GM12873 (cell line): ENCODE results near the gene VPS37B.

ENCODE experiments used
- TF ChIP-seq, protein P1 (sequence below): IDR thresholded peaks from 2 replicates; pipeline ENCODE4 v1.5.1; 2012; ENCODE audit warnings: low read depth, mild to moderate bottlenecking, moderate library complexity, low read length, control low read depth; ENCODE audit not compliant: insufficient read depth; ENCODE audit errors: missing control alignments

Gene VPS37B

DNA sequence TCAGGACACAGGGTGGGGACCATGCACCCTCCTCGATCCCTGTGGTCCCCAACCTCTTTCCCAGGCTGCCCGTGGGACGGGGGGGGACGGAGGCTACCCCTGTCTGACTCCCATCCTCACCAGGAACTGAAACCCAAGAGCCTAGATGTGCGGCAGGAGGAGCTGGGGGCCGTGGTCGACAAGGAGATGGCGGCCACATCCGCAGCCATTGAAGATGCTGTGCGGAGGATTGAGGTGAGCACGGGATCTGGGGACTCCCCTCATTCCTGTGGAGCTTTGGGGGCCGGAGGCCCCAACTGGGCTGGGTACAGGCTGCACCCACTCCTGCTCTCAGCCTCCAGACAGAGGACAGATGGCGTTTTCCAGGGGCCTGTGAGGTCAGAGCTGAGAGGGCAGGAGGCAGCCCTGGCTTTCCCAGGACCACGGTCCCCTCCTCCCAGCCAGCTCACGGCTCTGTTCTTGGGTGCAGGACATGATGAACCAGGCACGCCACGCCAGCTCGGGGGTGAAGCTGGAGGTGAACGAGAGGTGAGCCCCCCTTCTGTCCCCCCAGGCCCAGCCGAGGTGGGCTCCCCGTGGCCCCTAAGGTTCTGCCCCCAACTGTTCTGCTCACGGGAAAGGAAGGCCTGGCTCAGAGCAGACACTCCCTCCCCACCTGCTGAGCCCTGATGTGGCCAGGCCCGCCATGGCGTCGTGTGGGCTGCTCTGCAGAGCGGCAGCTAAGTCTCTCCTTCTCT, 36.5 kb downstream of the VPS37B start:
- TF ChIP-seq, protein P1, sequence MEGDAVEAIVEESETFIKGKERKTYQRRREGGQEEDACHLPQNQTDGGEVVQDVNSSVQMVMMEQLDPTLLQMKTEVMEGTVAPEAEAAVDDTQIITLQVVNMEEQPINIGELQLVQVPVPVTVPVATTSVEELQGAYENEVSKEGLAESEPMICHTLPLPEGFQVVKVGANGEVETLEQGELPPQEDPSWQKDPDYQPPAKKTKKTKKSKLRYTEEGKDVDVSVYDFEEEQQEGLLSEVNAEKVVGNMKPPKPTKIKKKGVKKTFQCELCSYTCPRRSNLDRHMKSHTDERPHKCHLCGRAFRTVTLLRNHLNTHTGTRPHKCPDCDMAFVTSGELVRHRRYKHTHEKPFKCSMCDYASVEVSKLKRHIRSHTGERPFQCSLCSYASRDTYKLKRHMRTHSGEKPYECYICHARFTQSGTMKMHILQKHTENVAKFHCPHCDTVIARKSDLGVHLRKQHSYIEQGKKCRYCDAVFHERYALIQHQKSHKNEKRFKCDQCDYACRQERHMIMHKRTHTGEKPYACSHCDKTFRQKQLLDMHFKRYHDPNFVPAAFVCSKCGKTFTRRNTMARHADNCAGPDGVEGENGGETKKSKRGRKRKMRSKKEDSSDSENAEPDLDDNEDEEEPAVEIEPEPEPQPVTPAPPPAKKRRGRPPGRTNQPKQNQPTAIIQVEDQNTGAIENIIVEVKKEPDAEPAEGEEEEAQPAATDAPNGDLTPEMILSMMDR, result no peak

DNA sequence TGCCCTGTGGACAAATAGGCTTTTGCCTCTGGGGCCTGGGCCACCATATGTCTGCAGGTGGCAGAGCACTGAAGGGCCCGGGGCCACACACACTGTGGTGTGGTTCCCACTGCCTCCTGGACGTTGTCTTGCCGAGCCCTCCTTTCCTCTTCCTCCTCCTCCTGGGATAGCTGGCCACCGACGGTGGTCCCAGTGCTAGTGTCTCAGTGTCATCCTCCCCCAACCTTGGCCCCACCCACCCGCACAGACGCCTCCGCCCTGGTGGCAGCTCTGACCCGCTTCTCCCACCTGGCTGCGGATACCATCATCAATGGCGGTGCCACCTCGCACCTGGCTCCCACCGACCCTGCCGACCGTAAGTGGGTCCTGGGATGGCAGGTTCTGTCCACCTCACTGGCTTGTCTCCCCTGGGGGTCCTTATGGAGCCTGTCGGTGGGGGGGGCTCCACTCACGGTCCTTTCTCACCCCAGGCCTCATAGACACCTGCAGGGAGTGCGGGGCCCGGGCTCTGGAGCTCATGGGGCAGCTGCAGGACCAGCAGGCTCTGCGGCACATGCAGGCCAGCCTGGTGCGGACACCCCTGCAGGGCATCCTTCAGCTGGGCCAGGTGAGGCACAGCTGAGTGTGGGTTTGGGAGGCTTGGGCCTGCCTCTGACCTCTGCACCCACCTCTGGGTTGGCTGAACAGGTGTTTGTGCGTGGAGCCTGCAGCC, 37.2 kb downstream of the VPS37B start:
- TF ChIP-seq, protein P1, result no peak

DNA sequence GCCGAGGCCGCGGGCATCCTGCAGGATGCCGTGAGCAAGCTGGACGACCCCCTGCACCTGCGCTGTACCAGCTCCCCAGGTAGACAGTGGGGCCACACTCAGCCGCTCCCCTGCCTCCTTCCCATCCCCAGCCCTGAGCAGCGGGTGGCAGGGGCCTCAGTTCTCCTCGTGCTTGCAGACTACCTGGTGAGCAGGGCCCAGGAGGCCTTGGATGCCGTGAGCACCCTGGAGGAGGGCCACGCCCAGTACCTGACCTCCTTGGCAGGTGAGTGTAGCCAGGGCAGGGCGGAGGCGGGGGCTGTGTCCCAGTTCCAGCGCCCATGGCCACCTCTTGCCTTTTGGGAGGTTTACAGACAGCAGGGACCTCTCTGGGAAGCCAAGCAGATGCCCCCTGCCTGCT, 37.8 kb downstream of the VPS37B start:
- TF ChIP-seq, protein P1, result no peak

DNA sequence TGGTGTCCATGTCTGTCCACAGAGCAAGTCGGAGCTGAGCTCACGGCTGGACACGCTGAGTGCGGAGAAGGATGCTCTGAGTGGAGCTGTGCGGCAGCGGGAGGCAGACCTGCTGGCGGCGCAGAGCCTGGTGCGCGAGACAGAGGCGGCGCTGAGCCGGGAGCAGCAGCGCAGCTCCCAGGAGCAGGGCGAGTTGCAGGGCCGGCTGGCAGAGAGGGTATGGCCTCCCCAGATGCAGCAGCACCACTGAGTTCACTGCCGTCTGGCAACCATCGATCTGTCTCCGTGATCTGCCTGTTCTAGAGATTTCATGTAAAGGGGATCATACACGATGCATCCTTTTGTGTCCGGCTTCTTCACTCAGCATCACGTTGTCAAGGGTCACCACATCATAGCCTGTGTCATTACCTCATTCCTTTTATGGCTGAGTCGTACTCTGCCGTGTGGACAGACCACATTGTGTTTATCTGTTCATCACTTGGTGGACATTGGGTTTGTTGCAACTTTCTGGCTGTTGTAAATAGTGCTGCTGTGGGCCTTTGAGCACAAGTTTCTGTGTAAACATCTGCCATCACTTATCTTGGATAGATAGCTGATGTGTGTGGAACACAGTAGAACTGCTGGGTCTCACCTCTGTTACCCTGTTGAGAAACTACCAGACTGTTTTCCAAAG, 38.8 kb downstream of the VPS37B start:
- TF ChIP-seq, protein P1, result no peak

DNA sequence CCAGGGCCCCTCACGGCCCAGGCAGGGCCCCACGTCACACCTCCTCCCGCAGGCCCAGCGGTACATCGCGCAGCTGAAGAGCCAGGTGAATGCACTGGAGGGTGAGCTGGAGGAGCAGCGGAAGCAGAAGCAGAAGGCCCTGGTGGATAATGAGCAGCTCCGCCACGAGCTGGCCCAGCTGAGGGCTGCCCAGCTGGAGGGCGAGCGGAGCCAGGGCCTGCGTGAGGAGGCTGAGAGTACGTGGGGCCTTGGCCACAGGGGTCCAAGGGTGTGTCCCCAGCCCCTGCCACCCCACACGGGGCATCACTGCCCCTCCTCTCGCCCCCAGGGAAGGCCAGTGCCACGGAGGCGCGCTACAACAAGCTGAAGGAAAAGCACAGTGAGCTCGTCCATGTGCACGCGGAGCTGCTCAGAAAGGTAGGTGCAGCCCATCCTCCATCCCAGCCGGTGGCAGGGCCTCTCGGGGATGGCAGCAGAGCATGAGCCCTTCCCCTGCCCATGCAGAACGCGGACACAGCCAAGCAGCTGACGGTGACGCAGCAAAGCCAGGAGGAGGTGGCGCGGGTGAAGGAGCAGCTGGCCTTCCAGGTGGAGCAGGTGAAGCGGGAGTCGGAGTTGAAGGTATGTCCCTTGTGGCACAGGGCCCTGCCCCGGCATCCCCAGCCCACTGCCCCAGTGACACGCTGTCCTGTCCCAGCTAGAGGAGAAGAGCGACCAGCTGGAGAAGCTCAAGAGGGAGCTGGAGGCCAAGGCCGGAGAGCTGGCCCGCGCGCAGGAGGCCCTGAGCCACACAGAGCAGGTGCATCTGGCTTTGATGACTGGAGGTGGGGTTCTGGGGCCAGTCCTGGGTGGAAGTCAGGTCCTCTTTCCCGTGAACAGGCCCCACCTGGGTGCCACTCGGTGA, 39.7 kb downstream of the VPS37B start:
- TF ChIP-seq, protein P1, result no peak

DNA sequence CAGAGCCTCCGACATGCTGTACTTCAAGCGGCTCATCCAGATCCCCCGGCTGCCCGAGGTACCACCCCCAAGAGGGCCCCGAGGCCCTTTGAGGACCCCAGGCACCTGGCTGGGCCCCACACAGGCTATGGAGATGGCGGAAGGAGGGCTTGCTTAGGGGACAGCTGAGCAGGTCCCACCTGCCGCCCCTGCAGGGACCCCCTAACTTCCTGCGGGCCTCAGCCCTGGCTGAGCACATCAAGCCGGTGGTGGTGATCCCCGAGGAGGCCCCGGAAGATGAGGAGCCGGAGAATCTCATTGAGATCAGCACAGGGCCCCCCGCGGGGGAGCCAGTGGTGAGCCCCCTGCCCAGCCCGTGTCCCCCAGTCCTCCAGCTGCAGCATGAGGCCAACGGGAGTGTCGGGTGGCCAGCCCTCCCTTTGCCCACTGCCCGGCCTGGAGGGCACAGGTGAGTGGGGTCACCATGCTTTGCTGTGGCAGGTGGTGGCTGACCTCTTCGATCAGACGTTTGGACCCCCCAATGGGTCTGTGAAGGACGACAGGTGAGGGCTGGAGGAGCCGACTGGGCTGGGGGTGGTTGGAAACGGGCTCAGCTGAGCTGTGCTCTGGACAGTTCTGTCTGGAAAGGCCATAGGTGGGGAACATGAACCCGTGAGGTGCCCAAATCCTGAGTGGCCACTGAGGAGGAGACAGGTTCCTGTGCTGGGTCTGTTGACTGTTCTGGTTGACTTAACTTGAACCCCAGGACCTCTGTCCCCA, 40.7 kb downstream of the VPS37B start:
- TF ChIP-seq, protein P1, result no peak
